GM18507 (cell line): Measurements from ENCODE around the gene ABHD17A.
A peak's percentile ranks its signal among the peaks of the same experiment; 100 is the strongest.

ENCODE experiments used
- DNase-seq: peaks from one replicate; pipeline ENCODE4 v3.0.0; 2011; ENCODE audit warnings: low read depth; ENCODE audit not compliant: insufficient read length; ENCODE audit errors: extremely low spot score
- FAIRE-seq: peaks from 2 replicates; lab custom pipeline; 2011; peaks lifted over from hg19 to GRCh38; lab: Jason Lieb, UNC

The ABHD17A gene

GRCh38 chr19:1856698-1857603 is 28.3 kb downstream of the ABHD17A start:
- DNase-seq, result no peak
- peak; percentile 80 for FAIRE-seq

GRCh38 chr19:1856345-1856697 is 29.0 kb downstream of the ABHD17A start:
- DNase-seq, result no peak
- no peak for FAIRE-seq

DNA sequence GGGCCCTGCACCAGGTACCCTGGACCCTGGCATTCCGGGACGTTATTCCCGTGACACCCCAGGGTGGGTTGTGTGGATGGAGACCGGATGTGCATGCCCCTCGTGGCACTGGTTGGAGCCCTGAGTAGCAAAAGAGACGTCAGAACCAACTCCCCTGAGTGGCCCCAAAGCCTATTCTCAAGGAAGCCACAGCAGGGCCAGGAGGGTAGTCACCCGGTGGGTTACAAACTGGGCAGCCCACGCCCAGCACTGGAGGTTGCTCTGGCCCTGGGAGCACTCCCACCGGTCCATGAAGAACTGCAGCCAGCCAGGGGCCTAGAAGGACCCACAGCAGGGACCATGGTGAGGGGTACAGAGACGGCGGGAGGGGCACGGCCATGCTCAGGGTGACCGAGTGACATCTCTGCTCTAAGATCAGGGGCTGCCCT is 29.5 kb downstream of the ABHD17A start:
- FAIRE-seq, result no peak
- no peak for DNase-seq

- FAIRE-seq, result peak; percentile 94
- peak; percentile 77 for DNase-seq
Observed at GRCh38 chr19:1855040-1855827, 30.1 kb downstream of the ABHD17A start.

GRCh38 chr19:1854542-1855039 is 30.7 kb downstream of the ABHD17A start:
- FAIRE-seq (no peak), DNase-seq (no peak)

DNA sequence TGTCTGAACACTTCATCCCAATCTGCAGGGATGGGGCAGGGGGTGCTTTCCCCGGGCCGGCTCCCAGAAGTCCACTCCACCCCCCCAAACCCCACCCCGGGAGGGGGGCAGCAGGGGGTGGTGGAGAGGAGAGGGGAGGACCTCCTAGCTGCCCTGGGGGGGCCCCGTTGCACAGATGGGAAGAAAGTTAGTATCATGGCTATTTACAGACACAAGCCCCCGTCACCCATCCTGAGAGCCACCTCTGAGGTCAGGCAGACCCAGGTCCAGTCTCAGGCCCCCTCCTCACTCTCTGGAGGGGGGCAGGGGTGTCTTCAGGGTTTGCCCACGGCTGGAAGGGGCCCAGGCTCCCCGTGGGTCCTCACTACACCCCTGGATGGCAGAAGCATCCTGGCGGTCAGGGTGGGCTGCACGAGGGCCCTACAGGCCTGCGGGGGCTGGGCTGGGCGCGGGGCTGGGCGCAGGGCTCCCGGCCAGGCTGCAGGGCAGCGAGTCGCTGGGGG is 31.2 kb downstream of the ABHD17A start:
- FAIRE-seq (no peak), DNase-seq (no peak)

DNA sequence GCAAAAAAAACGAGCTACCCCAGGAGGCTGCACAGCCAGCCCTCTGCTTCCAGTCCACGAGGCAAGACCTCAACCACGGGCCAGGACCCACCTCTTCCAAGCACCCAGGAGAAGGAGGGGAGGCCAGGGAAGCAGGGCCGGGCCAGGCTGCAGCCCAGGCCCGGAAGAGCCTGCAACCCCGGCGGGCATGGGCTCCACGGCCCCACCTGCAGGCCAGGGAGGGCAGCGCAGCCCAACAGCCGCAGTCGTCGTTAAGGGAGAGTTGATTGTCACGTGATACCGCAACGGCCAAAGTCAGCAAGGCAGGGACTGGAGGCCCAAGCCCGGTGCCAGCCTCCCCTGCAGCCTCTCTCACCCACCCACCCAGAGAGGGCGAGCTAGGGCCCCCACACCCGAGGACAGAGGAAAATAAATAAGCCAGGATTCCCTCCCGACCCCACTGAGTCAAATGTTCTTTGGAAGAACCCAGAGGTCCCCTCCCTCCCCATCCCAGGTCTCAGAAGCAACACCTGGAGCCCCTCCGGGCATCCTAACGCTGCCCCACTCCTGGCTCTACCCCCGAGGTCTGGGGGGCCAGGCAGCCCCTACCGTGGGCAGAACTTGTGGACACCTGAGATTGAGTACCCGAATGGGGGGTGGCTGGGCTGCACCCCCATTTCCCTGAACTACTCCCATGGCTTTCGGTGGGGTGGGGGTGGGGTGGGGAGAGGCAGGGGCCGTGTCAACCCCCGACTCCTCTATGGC is 31.8 kb downstream of the ABHD17A start:
- DNase-seq, result no peak

GRCh38 chr19:1852581-1853128 is 32.6 kb downstream of the ABHD17A start:
- DNase-seq (no peak), FAIRE-seq (no peak)

More for the DNA sequence above, 31.8 kb downstream of the ABHD17A start:
- FAIRE-seq, result peak; percentile 88

DNA sequence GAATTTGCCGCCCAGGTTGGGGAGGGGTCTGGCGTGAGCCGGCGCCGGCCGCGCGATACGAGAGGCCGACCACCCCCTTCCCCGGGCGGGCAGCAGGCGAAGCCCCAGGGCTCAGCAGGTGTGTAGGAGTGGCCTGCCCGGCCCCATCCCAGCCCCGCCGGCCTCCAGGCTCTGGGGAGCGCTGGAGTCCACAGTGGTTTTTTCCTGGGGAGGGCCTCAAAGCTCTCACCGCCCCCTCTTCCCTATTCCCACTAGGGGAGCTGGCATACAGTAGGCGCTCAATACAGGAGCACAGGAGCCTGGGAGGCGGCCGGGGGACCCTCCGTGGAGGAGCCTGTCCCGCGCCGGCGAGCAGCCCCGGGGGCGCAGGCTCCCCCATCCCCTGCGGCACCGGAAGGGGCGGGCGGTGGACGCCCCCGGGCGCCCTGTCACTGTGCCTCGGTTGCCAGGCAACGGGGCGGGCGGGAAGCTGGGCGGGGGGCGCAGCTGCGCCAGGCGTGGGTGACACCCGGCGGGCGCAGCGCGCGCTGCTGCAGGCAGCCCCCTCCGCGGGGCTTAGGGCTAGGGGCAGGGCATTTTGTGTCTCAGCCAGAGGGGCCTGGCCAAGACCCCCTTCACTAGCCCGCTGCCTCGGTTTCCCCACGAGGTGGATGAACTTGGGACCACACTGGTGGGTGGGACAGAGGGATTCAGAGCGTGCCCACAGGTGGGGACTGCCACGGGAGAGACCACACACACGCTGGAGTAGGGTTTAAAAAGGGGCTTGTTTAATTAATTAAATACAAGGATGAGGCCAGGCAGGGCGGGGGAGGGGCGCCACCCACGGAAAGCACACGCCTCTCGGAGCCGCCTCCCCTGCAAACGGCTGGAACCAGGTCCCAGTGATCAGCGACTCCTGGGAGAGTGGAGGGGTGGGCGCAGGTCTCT is 33.4 kb downstream of the ABHD17A start:
- DNase-seq (no peak), FAIRE-seq (no peak)

- FAIRE-seq (no peak), DNase-seq (no peak)
Observed at GRCh38 chr19:1850809-1851653, 34.3 kb downstream of the ABHD17A start.

DNA sequence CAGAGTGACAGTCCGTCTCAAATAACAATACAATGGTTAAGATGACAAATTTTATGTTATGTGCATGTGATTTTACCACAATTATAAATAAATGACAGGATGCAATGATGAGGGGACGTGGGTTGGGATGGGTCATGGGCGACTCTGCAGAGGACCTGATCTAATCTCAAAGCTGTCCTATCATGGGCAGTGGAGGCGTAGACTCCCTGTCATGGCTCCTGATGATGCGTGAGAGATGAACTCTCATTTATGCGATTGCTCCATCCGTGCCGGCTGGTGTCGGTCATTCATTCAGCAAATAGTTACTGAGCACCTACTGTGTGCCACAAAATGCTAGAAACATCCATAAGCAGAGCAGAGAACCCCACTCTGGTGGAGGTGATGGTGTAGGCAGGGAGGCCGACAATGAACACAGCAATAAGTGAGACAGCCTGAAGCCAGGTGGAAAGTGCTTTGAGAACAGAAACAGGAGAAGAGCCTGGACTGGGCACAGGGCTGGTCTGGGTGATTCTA is 35.4 kb downstream of the ABHD17A start:
- no peak for FAIRE-seq
- no peak for DNase-seq

DNA sequence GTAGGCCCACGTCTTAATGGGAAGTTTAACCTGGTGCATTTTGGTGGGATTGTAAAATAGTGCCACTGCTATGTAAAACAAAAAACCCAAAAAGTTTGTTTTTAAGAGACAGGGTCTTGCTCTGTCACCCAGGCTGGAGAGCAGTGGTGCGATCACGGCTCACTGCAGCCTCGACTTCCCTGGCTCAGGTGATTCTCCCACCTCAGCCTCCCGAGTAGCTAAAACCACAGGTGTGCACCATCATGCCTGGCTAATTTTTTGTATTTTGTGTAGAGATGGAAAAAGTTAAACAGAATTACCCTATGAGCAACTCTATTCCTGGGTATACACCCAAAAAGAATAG is 36.2 kb downstream of the ABHD17A start:
- FAIRE-seq (no peak), DNase-seq (no peak)

DNA sequence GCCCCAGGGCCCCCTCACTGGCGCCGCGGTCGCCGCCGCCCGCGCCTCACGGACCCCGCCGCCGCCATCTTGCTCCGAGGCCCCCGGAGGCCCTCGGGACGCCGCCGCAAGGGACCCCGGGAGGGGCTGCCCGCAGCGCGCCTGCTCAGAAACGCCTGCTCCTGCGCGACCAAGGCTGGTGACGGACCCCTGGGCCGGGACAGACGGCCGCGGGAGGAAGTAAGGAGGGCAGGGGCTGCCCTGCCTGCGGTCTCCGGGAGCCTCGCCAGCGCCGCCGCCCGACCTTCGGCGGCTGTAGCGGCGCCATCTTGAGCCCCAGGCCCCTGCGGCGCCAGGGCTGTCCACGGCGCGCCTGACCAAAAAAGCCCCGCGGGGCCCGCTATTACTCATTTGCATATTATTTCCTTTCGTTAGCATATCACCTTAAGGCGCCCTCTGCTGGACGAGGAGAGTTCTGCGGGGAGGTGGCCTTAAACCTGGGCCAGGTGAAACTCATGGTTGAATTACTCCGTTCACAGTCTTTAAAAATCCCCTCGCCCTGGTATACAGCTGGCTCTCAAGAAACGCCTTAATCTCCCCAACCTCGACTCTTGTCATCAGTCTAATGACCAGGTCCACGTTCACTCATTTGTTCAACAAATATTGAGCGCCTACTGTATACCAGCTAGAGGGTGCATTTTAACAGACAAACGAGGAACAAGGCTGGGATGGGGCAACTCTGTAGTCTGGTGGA is 36.7 kb downstream of the ABHD17A start, which contains the start of gene REXO1:
Gene REXO1, minus strand, starts transcription at position 85 of the 733 bp plus-strand sequence. CDS start 125 bp downstream, outside the sequence.
- peak; percentile 99 for FAIRE-seq

DNA sequence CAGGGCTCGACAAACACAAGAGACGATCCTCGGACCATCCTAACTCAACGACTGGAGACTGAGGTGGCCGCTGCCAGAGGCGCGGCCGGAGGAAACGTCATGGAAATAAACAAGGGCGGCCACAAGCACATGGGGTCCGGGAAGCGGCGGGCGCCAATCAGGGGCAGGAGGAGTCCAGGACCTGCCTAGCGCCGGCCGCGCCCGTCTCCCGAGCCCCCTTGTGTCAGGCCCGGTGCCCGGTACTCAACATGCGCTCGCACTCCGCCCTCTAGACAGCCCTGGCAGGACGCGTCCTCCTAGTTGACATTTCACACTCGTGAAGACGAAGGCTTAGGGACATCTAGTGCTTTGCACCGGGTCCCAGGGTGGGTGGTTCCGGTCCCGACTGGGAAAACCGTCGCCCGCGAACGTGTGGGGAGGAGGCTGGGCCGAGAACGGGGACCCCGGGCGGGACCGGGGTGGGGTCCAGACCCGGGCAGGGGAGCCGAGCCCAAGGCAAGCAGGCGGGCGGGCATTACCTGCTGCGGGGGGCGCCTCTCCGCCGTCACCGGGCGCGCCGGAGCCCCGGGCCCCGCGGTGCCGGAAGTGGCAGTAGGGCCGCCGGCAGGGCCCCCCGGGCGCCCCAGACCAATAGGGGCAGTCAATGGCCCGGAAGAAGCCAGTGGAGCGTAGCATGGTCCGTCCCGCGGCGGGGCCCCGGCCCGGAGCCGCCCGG is 37.5 kb downstream of the ABHD17A start:
- FAIRE-seq (no peak), DNase-seq (no peak)

More for the DNA sequence above, 36.7 kb downstream of the ABHD17A start, which contains the start of gene REXO1:
- DNase-seq, result peak; percentile 79

GRCh38 chr19:1847348-1847683 is 38.0 kb downstream of the ABHD17A start:
- peak; percentile 50 for FAIRE-seq

More at GRCh38 chr19:1847348-1847683, 38.0 kb downstream of the ABHD17A start:
- DNase-seq, result no peak
